ENCODE measurements around the gene MITF.

MITF gene

GRCh38 chr3:69963643-69964042 lies 224.4 kb downstream of the MITF start:
- Histone ChIP-seq H3K4me3 (ENCODE audit: insufficient read depth, low read depth, low read length, poor library complexity, severe bottlenecking) (no peak overlapping the region), H3K36me3 (ENCODE audit: control insufficient read depth, insufficient read depth, low read length) (no peaks in the 10 kb centered on the region), H3K27ac (ENCODE audit: insufficient read depth, low read length, poor library complexity, severe bottlenecking) (no peak overlapping the region), H3K9me3 (ENCODE audit: control insufficient read depth, low read length) (no peaks in the 10 kb centered on the region), H3K4me1 (ENCODE audit: control insufficient read depth, insufficient read depth, low read length, poor library complexity, severe bottlenecking) (no peaks in the 10 kb centered on the region), H3K27me3 (replicated peaks; ENCODE audit: control insufficient read depth, insufficient read depth, low read length, poor library complexity, severe bottlenecking) (no peaks in the 10 kb centered on the region)
- no peak for DNase-seq

GRCh38 chr3:69967156-69967555 lies 227.9 kb downstream of the MITF start:
- Histone ChIP-seq H3K36me3 (ENCODE audit: control insufficient read depth, insufficient read depth, low read length) (no peaks in the 10 kb centered on the region), H3K27ac (ENCODE audit: insufficient read depth, low read length, poor library complexity, severe bottlenecking) (no peak overlapping the region), H3K4me1 (ENCODE audit: control insufficient read depth, insufficient read depth, low read length, poor library complexity, severe bottlenecking) (no peaks in the 10 kb centered on the region), H3K4me3 (ENCODE audit: insufficient read depth, low read depth, low read length, poor library complexity, severe bottlenecking) (no peak overlapping the region), H3K9me3 (ENCODE audit: control insufficient read depth, low read length) (no peaks in the 10 kb centered on the region), H3K27me3 (replicated peaks; ENCODE audit: control insufficient read depth, insufficient read depth, low read length, poor library complexity, severe bottlenecking) (no peaks in the 10 kb centered on the region)
- DNase-seq, result no peak

- no peaks in the 10 kb centered on the region for H3K27me3 ChIP-seq (replicated peaks; ENCODE audit: control insufficient read depth, insufficient read depth, low read length, poor library complexity, severe bottlenecking)
- no peaks in the 10 kb centered on the region for H3K4me1 ChIP-seq (ENCODE audit: control insufficient read depth, insufficient read depth, low read length, poor library complexity, severe bottlenecking)
- no peaks in the 10 kb centered on the region for H3K9me3 ChIP-seq (ENCODE audit: control insufficient read depth, low read length)
- DNase-seq, result no peak
- no peaks in the 10 kb centered on the region for H3K36me3 ChIP-seq (ENCODE audit: control insufficient read depth, insufficient read depth, low read length)
- H3K27ac ChIP-seq (ENCODE audit: insufficient read depth, low read length, poor library complexity, severe bottlenecking), result no peak overlapping the region
- no peak overlapping the region for H3K4me3 ChIP-seq (ENCODE audit: insufficient read depth, low read depth, low read length, poor library complexity, severe bottlenecking)
Observed at GRCh38 chr3:69970827-69971226, 231.6 kb downstream of the MITF start.

- no peaks in the 10 kb centered on the region for H3K27me3 ChIP-seq (replicated peaks; ENCODE audit: control insufficient read depth, insufficient read depth, low read length, poor library complexity, severe bottlenecking)
- H3K4me3 ChIP-seq (ENCODE audit: insufficient read depth, low read depth, low read length, poor library complexity, severe bottlenecking), result no peak overlapping the region
- H3K4me1 ChIP-seq (ENCODE audit: control insufficient read depth, insufficient read depth, low read length, poor library complexity, severe bottlenecking), result no peaks in the 10 kb centered on the region
- no peaks in the 10 kb centered on the region for H3K9me3 ChIP-seq (ENCODE audit: control insufficient read depth, low read length)
- no peaks in the 10 kb centered on the region for H3K36me3 ChIP-seq (ENCODE audit: control insufficient read depth, insufficient read depth, low read length)
- no peak overlapping the region for H3K27ac ChIP-seq (ENCODE audit: insufficient read depth, low read length, poor library complexity, severe bottlenecking)
- DNase-seq, result no peak
Observed at GRCh38 chr3:69972672-69973071, 233.4 kb downstream of the MITF start.

GRCh38 chr3:69976021-69976420 lies 236.8 kb downstream of the MITF start:
- no peaks in the 10 kb centered on the region for H3K4me1 ChIP-seq (ENCODE audit: control insufficient read depth, insufficient read depth, low read length, poor library complexity, severe bottlenecking)
- DNase-seq, result no peak
- no peak overlapping the region for H3K27ac ChIP-seq (ENCODE audit: insufficient read depth, low read length, poor library complexity, severe bottlenecking)
- H3K4me3 ChIP-seq (ENCODE audit: insufficient read depth, low read depth, low read length, poor library complexity, severe bottlenecking), result no peak overlapping the region
- no peaks in the 10 kb centered on the region for H3K9me3 ChIP-seq (ENCODE audit: control insufficient read depth, low read length)
- H3K27me3 ChIP-seq (replicated peaks; ENCODE audit: control insufficient read depth, insufficient read depth, low read length, poor library complexity, severe bottlenecking), result no peaks in the 10 kb centered on the region
- H3K36me3 ChIP-seq (ENCODE audit: control insufficient read depth, insufficient read depth, low read length), result no peaks in the 10 kb centered on the region

- Histone ChIP-seq H3K36me3 (ENCODE audit: control insufficient read depth, insufficient read depth, low read length) (no peaks in the 10 kb centered on the region), H3K4me1 (ENCODE audit: control insufficient read depth, insufficient read depth, low read length, poor library complexity, severe bottlenecking) (no peaks in the 10 kb centered on the region), H3K4me3 (ENCODE audit: insufficient read depth, low read depth, low read length, poor library complexity, severe bottlenecking) (no peak overlapping the region), H3K9me3 (ENCODE audit: control insufficient read depth, low read length) (no peaks in the 10 kb centered on the region), H3K27me3 (replicated peaks; ENCODE audit: control insufficient read depth, insufficient read depth, low read length, poor library complexity, severe bottlenecking) (no peaks in the 10 kb centered on the region), H3K27ac (ENCODE audit: insufficient read depth, low read length, poor library complexity, severe bottlenecking) (no peak overlapping the region)
- no peak for DNase-seq
Observed at GRCh38 chr3:69983546-69984265, 244.4 kb downstream of the MITF start.

- no peak overlapping the region for H3K27ac ChIP-seq (ENCODE audit: insufficient read depth, low read length, poor library complexity, severe bottlenecking)
- H3K36me3 ChIP-seq (ENCODE audit: control insufficient read depth, insufficient read depth, low read length), result no peaks in the 10 kb centered on the region
- H3K27me3 ChIP-seq (replicated peaks; ENCODE audit: control insufficient read depth, insufficient read depth, low read length, poor library complexity, severe bottlenecking), result no peaks in the 10 kb centered on the region
- no peaks in the 10 kb centered on the region for H3K9me3 ChIP-seq (ENCODE audit: control insufficient read depth, low read length)
- no peak overlapping the region for H3K4me3 ChIP-seq (ENCODE audit: insufficient read depth, low read depth, low read length, poor library complexity, severe bottlenecking)
- H3K4me1 ChIP-seq (ENCODE audit: control insufficient read depth, insufficient read depth, low read length, poor library complexity, severe bottlenecking), result no peaks in the 10 kb centered on the region
- no peak for DNase-seq
Observed at GRCh38 chr3:69985266-69985665, 246.0 kb downstream of the MITF start.

- no peaks in the 10 kb centered on the region for H3K27me3 ChIP-seq (replicated peaks; ENCODE audit: control insufficient read depth, insufficient read depth, low read length, poor library complexity, severe bottlenecking)
- H3K36me3 ChIP-seq (ENCODE audit: control insufficient read depth, insufficient read depth, low read length), result no peaks in the 10 kb centered on the region
- no peaks in the 10 kb centered on the region for H3K4me1 ChIP-seq (ENCODE audit: control insufficient read depth, insufficient read depth, low read length, poor library complexity, severe bottlenecking)
- no peaks in the 10 kb centered on the region for H3K9me3 ChIP-seq (ENCODE audit: control insufficient read depth, low read length)
- no peak overlapping the region for H3K27ac ChIP-seq (ENCODE audit: insufficient read depth, low read length, poor library complexity, severe bottlenecking)
- DNase-seq, result no peak
- no peak overlapping the region for H3K4me3 ChIP-seq (ENCODE audit: insufficient read depth, low read depth, low read length, poor library complexity, severe bottlenecking)
Observed at GRCh38 chr3:69986419-69986818, 247.2 kb downstream of the MITF start.

GRCh38 chr3:69987833-69988232 lies 248.6 kb downstream of the MITF start:
- no peak for DNase-seq
- Histone ChIP-seq H3K4me1 (ENCODE audit: control insufficient read depth, insufficient read depth, low read length, poor library complexity, severe bottlenecking) (no peaks in the 10 kb centered on the region), H3K27ac (ENCODE audit: insufficient read depth, low read length, poor library complexity, severe bottlenecking) (no peak overlapping the region), H3K27me3 (replicated peaks; ENCODE audit: control insufficient read depth, insufficient read depth, low read length, poor library complexity, severe bottlenecking) (no peaks in the 10 kb centered on the region), H3K9me3 (ENCODE audit: control insufficient read depth, low read length) (no peaks in the 10 kb centered on the region), H3K36me3 (ENCODE audit: control insufficient read depth, insufficient read depth, low read length) (no peaks in the 10 kb centered on the region), H3K4me3 (ENCODE audit: insufficient read depth, low read depth, low read length, poor library complexity, severe bottlenecking) (no peak overlapping the region)

GRCh38 chr3:69993757-69994156 lies 254.5 kb downstream of the MITF start:
- H3K4me3 ChIP-seq (ENCODE audit: insufficient read depth, low read depth, low read length, poor library complexity, severe bottlenecking), result no peak overlapping the region
- no peaks in the 10 kb centered on the region for H3K9me3 ChIP-seq (ENCODE audit: control insufficient read depth, low read length)
- H3K36me3 ChIP-seq (ENCODE audit: control insufficient read depth, insufficient read depth, low read length), result no peaks in the 10 kb centered on the region

More at GRCh38 chr3:69993757-69994156, 254.5 kb downstream of the MITF start:
- Histone ChIP-seq H3K27ac (ENCODE audit: insufficient read depth, low read length, poor library complexity, severe bottlenecking) (no peak overlapping the region), H3K27me3 (replicated peaks; ENCODE audit: control insufficient read depth, insufficient read depth, low read length, poor library complexity, severe bottlenecking) (no peaks in the 10 kb centered on the region), H3K4me1 (ENCODE audit: control insufficient read depth, insufficient read depth, low read length, poor library complexity, severe bottlenecking) (no peaks in the 10 kb centered on the region)
- no peak for DNase-seq

Measured in effector memory CD4-positive, alpha-beta T cell (primary cell).